SKM-1 treated with dmso at 0.1 percent for 144 hours (cell line): ENCODE data around the gene SPG7.
A peak's percentile ranks its signal among the peaks of the same experiment; 100 is the strongest.
"Not testable (repeated sequence)": the region's sequence is repeated elsewhere in the genome, so short reads cannot be mapped to it uniquely, and the experiment has no call there.

Source experiments
- DNase-seq: peaks from one replicate; lab custom pipeline; 2025; ENCODE audit not compliant: unreplicated experiment; lab: John Stamatoyannopoulos, UW

SPG7 gene

GRCh38 chr16:89561142-89561883 is 53.1 kb downstream of the SPG7 start:
- no peak for DNase-seq

- no peak for DNase-seq
Observed at GRCh38 chr16:89561884-89562599, 53.8 kb downstream of the SPG7 start.

- DNase-seq, result no peak
Observed at GRCh38 chr16:89562939-89563338, 54.7 kb downstream of the SPG7 start.

GRCh38 chr16:89563639-89564392 is 55.6 kb downstream of the SPG7 start:
- no peak for DNase-seq

- DNase-seq, result no peak
Observed at GRCh38 chr16:89564476-89565255, 56.5 kb downstream of the SPG7 start.

GRCh38 chr16:89565256-89565505 is 57.0 kb downstream of the SPG7 start:
- no peak for DNase-seq

- peak; percentile 63 for DNase-seq
Observed at GRCh38 chr16:89565506-89566372, 57.5 kb downstream of the SPG7 start.

- no peak for DNase-seq
Observed at GRCh38 chr16:89567656-89568594, 59.7 kb downstream of the SPG7 start.

- no peak for DNase-seq
Observed at GRCh38 chr16:89569506-89570341, 61.5 kb downstream of the SPG7 start.

GRCh38 chr16:89570342-89570923 is 62.2 kb downstream of the SPG7 start:
- no peak for DNase-seq

- not testable (repeated sequence) for DNase-seq
Observed at GRCh38 chr16:89570983-89571598, 62.9 kb downstream of the SPG7 start.

- no peak for DNase-seq
Observed at GRCh38 chr16:89571636-89572035, 63.4 kb downstream of the SPG7 start.

- DNase-seq, result no peak
Observed at GRCh38 chr16:89572073-89572484, 63.9 kb downstream of the SPG7 start.

- no peak for DNase-seq
Observed at GRCh38 chr16:89572485-89573205, 64.4 kb downstream of the SPG7 start.

- DNase-seq, result no peak
Observed at GRCh38 chr16:89573826-89574680, 65.8 kb downstream of the SPG7 start.

GRCh38 chr16:89574681-89575246 is 66.6 kb downstream of the SPG7 start:
- DNase-seq, result peak; percentile 64
